ENCODE results near the gene NDUFS5. TPM values are rescaled to one million over a fixed set of nuclear protein-coding genes. Genes with fewer than 3 reads are reported as not detected.

The NDUFS5 gene
- total and polyA plus RNA-seq, 10 of the 15 experiments (the other 5 are each of a cell fraction or from before 2014, with no cell fraction given) = 240 to 1,578 (median 831) TPM

GRCh38 chr1:39001516-39002421 lies 24.4 kb upstream of the NDUFS5 start (continued):
- no peak for TF ChIP-seq POLR2AphosphoS2 (IDR thresholded peaks at IDR 0.05; ENCODE audit: low read depth, low read length)
- TF ChIP-seq HDGF (IDR thresholded peaks at IDR 0.05) = no peak
- TF ChIP-seq BHLHE40 (IDR thresholded peaks at IDR 0.05; ENCODE audit: borderline replicate concordance in 1 of 2, low read depth in 2 of 2, low read length in 1 of 2) = no peak

GRCh38 chr1:39003281-39003680 lies 22.9 kb upstream of the NDUFS5 start:
- Histone ChIP-seq H3K79me2 (ENCODE audit: control insufficient read depth, insufficient read depth, low read length) (peaks cover 6% of the 10 kb centered on the region), H4K20me1 (ENCODE audit: control insufficient read depth, insufficient read depth) (no peaks in the 10 kb centered on the region; the same call in 1 of the 2 replicates), H3K4me3 (no peak overlapping the region), H3K36me3 (ENCODE audit: control insufficient read depth in 2 of 2, insufficient read depth in 2 of 2, low read length in 1 of 2) (peaks cover 18 to 41% of the 10 kb centered on the region in 2 experiments), H3K9ac (ENCODE audit: control insufficient read depth, insufficient read depth, low read length) (no peak overlapping the region), H2AFZ (ENCODE audit: control insufficient read depth, low read depth, low read length) (no peak overlapping the region), H3K4me1 (ENCODE audit: control insufficient read depth, insufficient read depth, low read length) (no peaks in the 10 kb centered on the region), H3K4me2 (ENCODE audit: control insufficient read depth, insufficient read depth) (no peak overlapping the region), H3K9me3 (replicated peaks; ENCODE audit: control insufficient read depth, insufficient read depth, low read length) (no peaks in the 10 kb centered on the region), H3K27me3 (replicated peaks in 1 of 2; ENCODE audit: control insufficient read depth in 2 of 2, insufficient read depth in 2 of 2, low read length in 1 of 2) (no peaks in the 10 kb centered on the region), H3K27ac (ENCODE audit: control insufficient read depth, insufficient read depth) (no peak overlapping the region)
- SMC1A ChIA-PET (ENCODE audit: uncharacterized antibody, unreplicated experiment) = interaction anchor here (0.8 to 3.5 kb wide), 5 partner anchors 11 to 239 kb away, joined by 3 to 14 read pairs (median 4); partner anchors contain the start of genes MACF1 and NDUFS5
- in situ Hi-C loops (cut with MboI) = no loop called here
- CTCF ChIA-PET = interaction anchor here (1.3 to 1.6 kb wide), 2 partner anchors 14 to 89 kb away, joined by 4 read pairs; no protein-coding TSS in a partner anchor
- DNase-seq (ENCODE audit: low read depth, low spot score) = no peak
- RAD21 ChIA-PET (ENCODE audit: unreplicated experiment) = interaction anchor here (1.0 kb wide), 1 partner anchor 23 kb away, joined by 3 read pairs; the partner anchor contains the start of gene NDUFS5
- no peak for ATAC-seq
- TF ChIP-seq TBL1XR1 (IDR thresholded peaks at IDR 0.05; ENCODE audit: low read depth, low read length) (no peak), MAX (IDR thresholded peaks at IDR 0.05; ENCODE audit: low read depth, low read length) (no peak), ZBTB40 (IDR thresholded peaks at IDR 0.05; ENCODE audit: borderline replicate concordance) (no peak), SUZ12 (IDR thresholded peaks at IDR 0.05; ENCODE audit: unreplicated experiment) (no peak), NBN (IDR thresholded peaks at IDR 0.05) (no peak)
- BruUV-seq (replicated peaks) = no TSS peak
- FAIRE-seq = no peak
- 40% methylated on average over 3 of the region's 3 CpGs for WGBS (ENCODE audit: insufficient coverage, insufficient replicate concordance, low lambda C conversion rate, missing lambda C conversion rate)
- POLR2A ChIA-PET = interaction anchor here (0.6 to 1.2 kb wide), 2 partner anchors 23 to 33 kb away, joined by 4 to 5 read pairs; partner anchors contain the start of gene NDUFS5
- intact Hi-C loops (cut with micrococcal nuclease; ENCODE audit: unreplicated experiment) = no loop called here
